ENCODE measurements around the gene SETD3.

- no peak for TF ChIP-seq CTCF (conservative IDR thresholded peaks at IDR 0.05 in 1 of 2, IDR thresholded peaks at IDR 0.05 in 1 of 2; ENCODE audit: extremely low read depth in 1 of 2, insufficient read depth in 1 of 2, low read depth in 1 of 2, low read length in 2 of 2)
- no peak for TF ChIP-seq EZH2 (IDR thresholded peaks at IDR 0.05; ENCODE audit: borderline replicate concordance, low read length)
Measured at GRCh38 chr14:99420711-99421110, 59.9 kb downstream of the SETD3 start.
